ENCODE measurements around the gene FIGNL1.

- TF ChIP-seq CTCF (IDR thresholded peaks at IDR 0.05; ENCODE audit: insufficient read depth, low read length, poor library complexity, severe bottlenecking) = no peak
- no peak for TF ChIP-seq EZH2phosphoT487 (conservative IDR thresholded peaks at IDR 0.05; ENCODE audit: low read length)
Observed at GRCh38 chr7:50446542-50446960, 3.6 kb downstream of the FIGNL1 start.

All from SU-DHL-6 (cell line).